HG03039 (cell line): ENCODE measurements around the gene NSDHL.

Experiments used
- ATAC-seq: cut with Tn5 transposase; IDR thresholded peaks from one replicate; pipeline ENCODE4 v1.9.1; 2021; ENCODE audit warnings: mild to moderate bottlenecking, moderate library complexity; ENCODE audit not compliant: unreplicated experiment

Gene NSDHL

GRCh38 chrX:152843852-152844251 lies 13.0 kb downstream of the NSDHL start:
- no peak for ATAC-seq

GRCh38 chrX:152844256-152844655 lies 13.4 kb downstream of the NSDHL start:
- ATAC-seq: no peak

- no peak for ATAC-seq
Measured at GRCh38 chrX:152845618-152846240, 14.9 kb downstream of the NSDHL start.

GRCh38 chrX:152847281-152847680 lies 16.4 kb downstream of the NSDHL start:
- no peak for ATAC-seq

- ATAC-seq: no peak
Measured at GRCh38 chrX:152850465-152850864, 19.6 kb downstream of the NSDHL start.

- ATAC-seq: no peak
Measured at GRCh38 chrX:152853986-152854385, 23.1 kb downstream of the NSDHL start.

GRCh38 chrX:152861116-152861515 lies 30.3 kb downstream of the NSDHL start:
- no peak for ATAC-seq

GRCh38 chrX:152861826-152862225 lies 31.0 kb downstream of the NSDHL start:
- ATAC-seq: no peak

- no peak for ATAC-seq
Measured at GRCh38 chrX:152865232-152865920, 34.5 kb downstream of the NSDHL start.

GRCh38 chrX:152866386-152866785 lies 35.5 kb downstream of the NSDHL start:
- no peak for ATAC-seq

- ATAC-seq: no peak
Measured at GRCh38 chrX:152869972-152870371, 39.1 kb downstream of the NSDHL start.

GRCh38 chrX:152871260-152871659 lies 40.4 kb downstream of the NSDHL start:
- no peak for ATAC-seq

- ATAC-seq: no peak
Measured at GRCh38 chrX:152872522-152872921, 41.7 kb downstream of the NSDHL start.

- ATAC-seq: no peak
Measured at GRCh38 chrX:152873361-152873760, 42.5 kb downstream of the NSDHL start.

- no peak for ATAC-seq
Measured at GRCh38 chrX:152876931-152877840, 46.3 kb downstream of the NSDHL start.

GRCh38 chrX:152878976-152879755 lies 48.3 kb downstream of the NSDHL start:
- no peak for ATAC-seq

- ATAC-seq: no peak
Measured at GRCh38 chrX:152881289-152881688, 50.4 kb downstream of the NSDHL start.

GRCh38 chrX:152884171-152884570 lies 53.3 kb downstream of the NSDHL start:
- no peak for ATAC-seq

- ATAC-seq: no peak
Measured at GRCh38 chrX:152886716-152887115, 55.9 kb downstream of the NSDHL start.

GRCh38 chrX:152892499-152892898 lies 61.6 kb downstream of the NSDHL start:
- no peak for ATAC-seq
